GM21515 (cell line): ENCODE measurements around the gene PEX11A.
"Not testable (repeated sequence)": the region's sequence is repeated elsewhere in the genome, so short reads cannot be mapped to it uniquely, and the experiment has no call there.

ENCODE experiments used
- ATAC-seq: cut with Tn5 transposase; IDR thresholded peaks from one replicate; pipeline ENCODE4 v1.9.1; 2021; ENCODE audit not compliant: unreplicated experiment

Gene PEX11A

DNA sequence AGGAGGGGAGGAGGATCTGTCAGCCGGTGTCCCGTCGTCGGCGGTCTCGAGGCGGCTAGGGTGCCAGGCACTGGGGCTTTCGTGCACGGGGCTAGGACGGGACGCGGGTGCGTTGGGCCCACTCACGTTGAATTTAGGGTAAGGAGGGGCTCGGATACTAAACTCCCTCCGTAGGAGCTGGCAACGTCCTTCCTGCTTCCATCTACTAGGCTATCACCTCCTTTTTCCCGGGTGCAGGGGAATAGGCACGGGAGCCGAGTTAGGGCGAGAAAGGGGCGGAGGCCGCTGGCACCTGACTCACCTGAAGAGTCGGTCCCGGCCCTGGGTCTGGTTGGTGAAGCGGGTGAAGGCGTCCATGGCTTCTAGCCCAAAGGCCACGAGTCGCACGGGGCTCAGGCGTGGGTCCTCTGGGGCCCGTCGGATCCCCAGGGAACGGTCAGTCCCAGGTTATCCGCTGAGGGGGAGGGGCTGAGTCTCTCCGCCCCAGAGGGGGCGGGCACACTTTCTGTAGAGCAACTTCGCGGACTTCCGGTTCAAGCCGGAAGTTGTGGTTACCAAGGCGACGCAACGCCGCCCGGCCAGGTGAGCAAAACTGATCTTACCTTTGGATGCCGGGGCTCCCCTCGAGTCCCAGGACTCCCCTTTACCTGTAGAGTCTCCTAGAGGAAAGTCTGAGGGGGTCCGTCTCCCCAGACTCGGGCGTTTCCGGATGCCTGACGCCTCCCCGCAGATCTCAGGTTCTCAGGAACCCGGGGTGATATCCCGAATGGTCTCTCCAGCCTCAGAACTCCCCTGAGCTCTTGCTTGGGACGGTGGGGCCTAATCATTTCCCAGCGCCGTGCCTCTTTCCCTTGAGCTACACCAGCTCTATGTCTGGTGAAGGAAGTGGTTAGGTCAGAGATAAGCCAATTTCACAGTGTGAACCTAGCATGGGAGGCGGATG lies at the start of gene PEX11A, which contains the start of gene WDR93:
TSS of gene PEX11A (minus strand) at position 479 of the 943 bp plus-strand sequence. CDS start at position 357, 122 bp downstream.
TSS of gene WDR93 (plus strand) at position 536 of the 943 bp plus-strand sequence. CDS start 10,936 bp downstream, outside the sequence.
- peak; percentile 86 for ATAC-seq

DNA sequence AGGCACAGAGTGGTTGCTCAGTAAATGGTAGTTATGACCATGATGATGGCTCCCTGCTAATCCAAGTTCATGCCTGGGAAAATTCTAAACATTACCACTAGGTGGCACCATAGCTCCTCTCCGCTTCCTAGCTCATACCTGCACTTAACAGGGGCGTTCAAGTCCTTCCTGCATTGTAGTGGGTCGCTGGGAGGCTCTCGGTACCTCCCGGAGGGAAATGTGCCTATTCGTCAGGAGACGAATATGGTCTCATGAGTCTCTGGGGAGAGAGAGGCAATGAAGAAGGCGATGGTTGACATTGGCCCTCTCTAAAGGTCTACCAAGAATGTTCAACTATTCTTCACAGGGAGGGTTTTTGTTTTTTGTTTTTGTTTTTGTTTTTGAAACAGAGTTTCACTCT lies 49.6 kb upstream of the PEX11A start:
- peak; percentile 79 for ATAC-seq

GRCh38 chr15:89735773-89736172 lies 45.2 kb upstream of the PEX11A start:
- ATAC-seq, result no peak

GRCh38 chr15:89732451-89733172 lies 42.1 kb upstream of the PEX11A start:
- ATAC-seq, result no peak

DNA sequence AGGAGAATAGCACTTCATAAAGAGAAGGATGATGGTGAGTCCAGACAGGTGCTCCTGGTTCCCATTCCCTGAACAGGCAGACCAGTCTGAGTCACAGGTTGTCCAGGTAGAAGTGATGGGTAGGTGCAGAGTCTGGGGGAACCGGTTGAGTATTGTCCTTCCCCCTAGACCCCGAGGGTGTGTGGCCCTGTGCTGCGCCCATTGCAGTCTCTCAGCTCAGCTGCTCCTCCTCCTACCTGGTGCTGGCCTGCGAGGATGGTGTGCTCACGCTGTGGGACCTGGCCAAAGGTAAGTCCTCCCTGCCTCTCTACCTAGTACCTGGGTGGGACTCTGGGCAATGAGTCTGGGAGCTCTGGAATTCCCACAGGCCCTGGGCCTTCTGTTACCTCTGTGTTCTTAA lies 40.7 kb upstream of the PEX11A start:
- no peak for ATAC-seq

GRCh38 chr15:89728254-89728653 lies 37.7 kb upstream of the PEX11A start:
- no peak for ATAC-seq

DNA sequence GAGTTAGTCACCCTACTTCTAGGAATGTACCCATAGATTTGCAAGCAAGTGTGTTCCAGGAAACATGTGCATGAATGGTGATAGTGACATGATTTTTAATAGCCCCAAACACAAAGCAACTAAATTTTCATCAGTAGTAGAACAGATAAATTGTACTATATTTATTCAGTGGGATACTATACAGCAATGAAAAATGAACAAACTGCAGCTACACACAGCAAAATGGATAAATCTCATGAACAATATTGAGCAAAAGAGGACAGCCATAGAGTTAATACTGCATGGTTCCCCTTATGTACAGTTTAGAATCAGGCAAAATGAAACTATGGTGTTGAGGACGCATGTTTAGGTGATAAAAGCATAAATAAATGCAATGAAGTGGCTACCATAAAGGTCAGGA lies 34.5 kb upstream of the PEX11A start:
- no peak for ATAC-seq

- no peak for ATAC-seq
These were observed 34.1 kb upstream of the PEX11A start for GRCh38 chr15:89724621-89725020.

GRCh38 chr15:89723031-89723430 lies 32.5 kb upstream of the PEX11A start:
- no peak for ATAC-seq

- no peak for ATAC-seq
These were observed 24.2 kb upstream of the PEX11A start for GRCh38 chr15:89714775-89715174.

GRCh38 chr15:89707577-89707976 lies 17.0 kb upstream of the PEX11A start:
- no peak for ATAC-seq

DNA sequence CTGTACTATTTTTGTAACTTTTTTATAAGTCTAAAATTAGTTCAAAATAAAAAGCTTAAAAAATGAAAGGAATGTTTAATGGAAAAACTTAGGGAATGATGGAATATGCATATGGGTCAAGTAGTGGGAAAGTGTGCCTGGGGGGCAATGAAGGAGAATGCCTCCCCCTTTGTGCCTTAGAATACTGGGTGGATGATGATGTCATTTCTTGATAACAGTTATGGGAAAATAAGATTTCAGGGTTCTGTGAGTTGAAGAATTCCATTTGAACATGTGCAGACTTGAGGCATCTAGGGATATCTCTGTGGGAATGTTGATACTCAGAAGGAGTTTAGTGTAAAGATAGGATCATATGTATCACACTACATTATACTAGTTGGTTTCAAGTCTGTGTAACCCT lies 13.9 kb upstream of the PEX11A start:
- ATAC-seq, result no peak

- ATAC-seq, result no peak
These were observed 4.6 kb upstream of the PEX11A start for GRCh38 chr15:89695198-89695597.

DNA sequence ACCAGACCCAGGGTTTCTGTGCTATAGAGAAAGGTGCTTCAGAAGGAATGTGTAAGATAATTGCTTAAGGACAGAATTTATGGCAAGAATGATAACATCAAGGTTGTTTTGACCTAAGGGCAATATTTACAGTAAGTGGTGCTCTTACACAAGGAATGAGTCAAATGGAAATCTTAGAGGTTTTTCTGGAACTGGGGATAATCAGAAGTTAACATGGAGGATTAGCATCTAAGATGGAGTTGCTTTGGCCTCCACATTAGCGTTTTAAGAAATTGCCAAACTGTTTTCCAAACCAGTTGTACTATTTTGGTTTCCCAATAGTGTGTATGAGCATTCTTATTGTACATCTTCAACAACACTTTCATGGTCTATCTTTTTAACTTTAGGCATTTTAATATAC lies 3.1 kb upstream of the PEX11A start:
- ATAC-seq, result no peak

DNA sequence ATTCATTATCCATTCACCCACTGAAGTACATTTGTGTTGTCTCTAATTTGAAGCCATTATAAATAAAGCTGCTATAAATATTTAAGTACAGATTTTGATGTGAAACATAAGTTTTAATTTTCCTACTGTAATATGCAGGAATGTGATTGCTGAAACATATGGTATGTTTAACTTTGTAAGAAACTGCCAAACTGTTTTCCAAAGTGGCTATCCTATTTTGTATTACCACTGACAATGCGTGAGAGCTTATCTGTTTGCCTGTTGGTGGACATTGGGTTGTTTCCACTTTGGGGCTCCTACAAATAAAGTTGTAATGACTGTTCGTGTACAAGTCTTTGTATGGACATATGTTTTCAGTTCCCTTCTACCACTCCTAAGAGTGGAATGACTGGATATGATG lies 2.5 kb upstream of the PEX11A start:
- no peak for ATAC-seq

DNA sequence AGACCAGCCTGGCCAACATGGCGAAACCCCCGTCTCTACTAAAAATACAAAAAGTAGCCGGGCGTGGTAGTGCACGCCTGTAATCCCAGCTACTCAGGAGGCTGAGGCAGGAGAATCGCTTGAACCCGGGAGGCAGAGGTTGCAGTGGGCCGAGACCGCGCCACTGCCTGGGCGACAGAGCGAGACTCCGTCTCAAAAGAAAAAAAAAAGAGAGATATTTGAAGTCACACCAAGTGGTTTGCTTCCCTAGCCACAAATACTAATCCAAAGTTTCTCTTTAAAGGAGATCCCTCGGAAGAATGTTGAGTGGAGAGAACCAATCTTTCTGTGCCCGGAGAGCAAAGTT lies 651 bp downstream of the PEX11A start:
- ATAC-seq, result not testable (repeated sequence)

GRCh38 chr15:89686522-89686921 lies 4.0 kb downstream of the PEX11A start:
- no peak for ATAC-seq

- ATAC-seq, result no peak
These were observed 4.6 kb downstream of the PEX11A start for GRCh38 chr15:89685995-89686394.

GRCh38 chr15:89681146-89681545 lies 9.4 kb downstream of the PEX11A start:
- ATAC-seq, result no peak

DNA sequence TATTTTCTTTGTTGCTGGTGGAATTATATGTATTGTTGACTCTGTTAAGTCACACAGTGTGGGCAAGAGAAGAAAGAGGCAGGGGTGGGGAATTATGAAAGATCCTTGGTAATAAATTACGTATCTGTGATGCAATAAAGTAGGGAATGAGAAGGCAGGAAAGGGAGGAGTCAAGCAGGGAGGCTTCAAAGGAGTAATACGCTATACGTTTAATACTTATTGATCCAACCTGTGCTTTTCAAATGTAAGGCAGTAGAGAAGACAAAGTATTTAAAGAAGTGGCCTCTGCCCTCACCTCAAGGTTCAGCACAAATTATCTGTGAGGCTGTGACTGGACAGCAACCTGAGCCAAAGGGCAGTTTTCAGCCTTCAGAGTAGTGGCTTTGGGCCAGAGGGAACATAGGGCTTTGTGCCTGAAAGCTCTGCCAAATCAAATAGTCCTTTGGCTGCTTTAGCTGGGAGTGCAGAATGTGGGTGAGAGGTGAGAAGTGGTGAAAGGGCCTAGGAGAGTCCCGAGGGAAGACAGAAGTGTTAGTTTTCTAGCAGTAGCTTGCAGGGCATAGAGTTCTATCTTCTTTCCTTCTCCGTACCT lies 10.2 kb downstream of the PEX11A start:
- ATAC-seq, result no peak

DNA sequence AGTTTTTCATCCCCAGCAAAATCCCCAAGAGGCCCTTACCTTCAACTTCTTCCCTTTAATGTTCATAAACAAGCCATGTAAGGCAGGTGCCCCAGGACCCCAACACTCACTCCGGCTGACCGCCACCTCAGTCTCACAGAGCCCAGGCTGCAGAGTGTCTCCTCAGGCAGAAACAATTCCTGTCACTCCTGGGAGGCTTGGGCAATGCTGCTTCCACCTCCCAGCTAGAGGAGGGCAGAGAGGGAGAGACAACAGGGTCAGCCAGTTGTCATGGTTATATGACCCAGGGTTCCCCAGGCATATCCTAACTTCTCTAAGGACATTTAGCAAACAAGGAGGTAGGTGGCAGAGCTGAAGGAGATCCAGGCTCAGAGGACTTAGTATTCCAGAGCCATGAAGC lies 11.3 kb downstream of the PEX11A start, which contains the start of gene PLIN1:
TSS of gene PLIN1 (minus strand) at position 156 of the 400 bp plus-strand sequence. CDS start 1,878 bp downstream, outside the sequence.
- no peak for ATAC-seq
